Calu3 (cell line): ENCODE results near the gene SLC44A1. TPM values are rescaled to one million over a fixed set of nuclear protein-coding genes. Genes with fewer than 3 reads are reported as not detected.

Experiments
- BruUV-seq: library from RNA; stranded (reverse); fragments of 400-500 nt; replicated peaks from 2 replicates; lab custom pipeline; 2021; lab: Mats Ljungman, UMichigan
- CTCF ChIA-PET: fragments of 300-600 bp; sonication (Branson Sonifier 250); formaldehyde crosslinking; loops from one replicate; lab custom pipeline; 2022; ENCODE audit warnings: antibody characterized with exemption; lab: Charles Lee
- DNase-seq: peaks from one replicate; pipeline ENCODE4 v3.0.0; 2022
- H3K27ac Mint-ChIP-seq: one replicate; pipeline ENCODE4 v1.8.0; 2022; ENCODE audit warnings: mixed read lengths; ENCODE audit not compliant: unreplicated experiment
- H3K27me3 Mint-ChIP-seq: one replicate; pipeline ENCODE4 v1.8.0; 2022; ENCODE audit warnings: mixed read lengths; ENCODE audit not compliant: unreplicated experiment
- H3K36me3 Mint-ChIP-seq: one replicate; pipeline ENCODE4 v1.8.0; 2022; ENCODE audit warnings: mild to moderate bottlenecking, moderate library complexity, mixed read lengths; ENCODE audit not compliant: insufficient read depth, unreplicated experiment
- H3K4me1 Mint-ChIP-seq: one replicate; pipeline ENCODE4 v1.8.0; 2022; ENCODE audit warnings: mild to moderate bottlenecking, low read depth, mixed read lengths; ENCODE audit not compliant: unreplicated experiment
- H3K4me3 Mint-ChIP-seq: one replicate; pipeline ENCODE4 v1.8.0; 2022; ENCODE audit warnings: mild to moderate bottlenecking, low read depth, moderate library complexity, mixed read lengths; ENCODE audit not compliant: unreplicated experiment
- H3K9me3 Mint-ChIP-seq: one replicate; pipeline ENCODE4 v1.8.0; 2022; ENCODE audit warnings: low read depth, mixed read lengths; ENCODE audit not compliant: unreplicated experiment
- CTCF ChIP-seq: fragments of 200-600 bp; IDR thresholded peaks from one replicate; pipeline ENCODE4 v1.8.0; 2022; ENCODE audit warnings: antibody characterized with exemption; ENCODE audit not compliant: unreplicated experiment
- intact Hi-C: fragments of 100-400 bp; cut with micrococcal nuclease; formaldehyde crosslinking; loops from one replicate; pipeline ENCODE4 v1.10.0; 2022; ENCODE audit not compliant: unreplicated experiment
- total RNA-seq: library from RNA; stranded (reverse); gene quantifications from 2 replicates; pipeline ENCODE4 v1.2.3, GENCODE V29; 2022

SLC44A1 gene
- total RNA-seq, 1 experiment from 2014 or later: 41.2 TPM

DNA sequence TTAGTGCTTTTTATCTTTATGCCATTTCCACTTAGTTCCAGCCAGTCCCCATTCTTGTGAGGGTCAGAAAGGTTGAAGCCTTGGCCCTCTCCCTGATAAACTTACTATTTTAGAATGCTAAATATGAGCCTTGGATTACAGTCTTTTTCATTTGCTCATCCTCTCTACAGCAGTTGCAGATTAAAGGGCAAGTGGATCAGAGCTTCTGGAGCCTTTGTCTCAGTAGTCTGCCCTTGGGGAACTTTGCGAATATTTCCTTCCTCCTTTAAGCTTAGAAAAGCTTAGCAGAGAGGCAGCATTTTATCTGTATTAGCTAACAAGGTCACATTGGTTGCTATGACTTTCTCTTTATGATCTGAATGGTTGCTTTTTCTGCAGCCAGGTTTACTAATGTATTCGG is 214.9 kb downstream of the SLC44A1 start:
- intact Hi-C loops: no loop called here
- Mint-ChIP-seq H3K4me3 (no peak overlapping the region), H3K27ac (no peak overlapping the region), H3K36me3 (no peaks in the 10 kb centered on the region), H3K27me3 (no peaks in the 10 kb centered on the region), H3K4me1 (no peaks in the 10 kb centered on the region), H3K9me3 (peaks cover 3% of the 10 kb centered on the region)
- no peak for TF ChIP-seq CTCF
- DNase-seq: no peak
- CTCF ChIA-PET: no interaction called here
- BruUV-seq: no TSS peak

GRCh38 chr9:105466898-105467455 is 222.5 kb downstream of the SLC44A1 start:
- intact Hi-C loops: no loop called here
- no peak for TF ChIP-seq CTCF
- Mint-ChIP-seq H3K9me3 (no peaks in the 10 kb centered on the region), H3K27ac (no peak overlapping the region), H3K27me3 (no peaks in the 10 kb centered on the region), H3K4me3 (no peak overlapping the region), H3K4me1 (no peaks in the 10 kb centered on the region), H3K36me3 (no peaks in the 10 kb centered on the region)
- DNase-seq: no peak
- CTCF ChIA-PET: interaction anchor here (1.5 kb wide), 1 partner anchor 10 kb away, joined by 4 read pairs; no protein-coding TSS in a partner anchor
- BruUV-seq: no TSS peak

- Mint-ChIP-seq H3K27ac (no peak overlapping the region), H3K36me3 (no peaks in the 10 kb centered on the region), H3K4me3 (no peak overlapping the region), H3K27me3 (no peaks in the 10 kb centered on the region), H3K4me1 (no peaks in the 10 kb centered on the region), H3K9me3 (no peaks in the 10 kb centered on the region)
- no TSS peak for BruUV-seq
- no peak for DNase-seq
- CTCF ChIA-PET: no interaction called here
- intact Hi-C loops: no loop called here
- TF ChIP-seq CTCF: no peak
These were observed 224.4 kb downstream of the SLC44A1 start for GRCh38 chr9:105468875-105469274.

DNA sequence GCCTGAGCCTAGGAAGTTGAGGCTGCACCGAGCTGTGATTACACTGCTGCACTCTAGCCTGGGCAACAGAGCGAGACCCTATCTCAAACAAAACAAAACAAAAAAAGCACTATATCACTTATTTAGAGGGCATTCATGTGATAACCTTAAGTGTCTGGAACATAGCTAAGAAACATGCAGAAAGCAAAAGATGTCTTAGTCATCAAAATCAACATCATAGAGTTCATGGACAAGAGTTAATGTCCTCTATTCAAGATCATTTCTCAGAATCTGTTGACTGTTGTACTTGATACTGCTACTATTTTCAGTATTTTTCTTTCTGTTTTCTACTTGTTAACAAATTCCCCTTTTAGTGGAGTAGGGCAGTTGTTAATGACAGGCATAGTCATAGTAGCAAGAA is 228.8 kb downstream of the SLC44A1 start:
- no peak for TF ChIP-seq CTCF
- intact Hi-C loops: no loop called here
- no TSS peak for BruUV-seq
- no peaks in the 10 kb centered on the region for H3K36me3 Mint-ChIP-seq
- no peak for DNase-seq
- CTCF ChIA-PET: no interaction called here
- H3K27ac Mint-ChIP-seq: no peak overlapping the region
- H3K27me3 Mint-ChIP-seq: no peaks in the 10 kb centered on the region
- no peak overlapping the region for H3K4me3 Mint-ChIP-seq
- H3K9me3 Mint-ChIP-seq: no peaks in the 10 kb centered on the region
- H3K4me1 Mint-ChIP-seq: no peaks in the 10 kb centered on the region
